ENCODE measurements around the gene RTL1.

DNA sequence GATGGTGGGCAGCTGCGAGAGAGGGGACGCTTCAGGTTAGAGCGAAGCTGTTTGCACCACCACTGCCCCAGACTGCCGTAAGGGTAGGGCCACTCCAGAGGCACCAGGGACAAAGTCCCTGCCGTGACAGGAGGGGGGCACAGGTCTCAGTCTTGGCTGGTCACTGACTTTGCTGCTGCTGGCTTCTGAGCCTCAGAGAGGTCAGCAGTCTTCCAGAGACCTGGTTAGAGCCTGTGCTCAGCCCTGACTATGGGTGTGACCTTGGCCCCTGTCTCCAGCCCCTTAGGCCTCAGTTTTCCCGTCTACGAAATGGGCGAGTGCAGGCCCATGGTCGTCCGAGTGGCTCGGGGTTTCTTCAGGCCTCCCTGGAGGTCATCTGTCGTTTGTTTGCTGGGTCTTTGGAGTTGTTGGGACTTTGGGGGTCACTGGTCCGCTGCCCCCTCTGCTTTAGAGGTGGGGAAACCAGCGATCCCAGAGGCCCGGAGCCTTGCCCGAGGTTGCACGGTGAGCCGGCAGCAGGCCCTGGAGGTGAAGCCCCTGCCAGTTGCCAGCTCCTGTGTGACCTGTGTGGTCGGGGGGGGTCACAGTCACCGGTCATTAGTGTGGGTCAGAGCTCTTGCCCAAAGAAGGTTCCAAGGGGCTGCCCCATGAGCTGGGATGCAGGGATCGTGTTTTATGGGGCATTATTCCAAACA lies 62.3 kb downstream of the RTL1 start:
- TF ChIP-seq POLR2A (IDR thresholded peaks at IDR 0.05) (no peak), EP300 (IDR thresholded peaks at IDR 0.05) (no peak), POLR2AphosphoS5 (IDR thresholded peaks at IDR 0.05) (no peak)
- TF ChIP-seq, protein P1, sequence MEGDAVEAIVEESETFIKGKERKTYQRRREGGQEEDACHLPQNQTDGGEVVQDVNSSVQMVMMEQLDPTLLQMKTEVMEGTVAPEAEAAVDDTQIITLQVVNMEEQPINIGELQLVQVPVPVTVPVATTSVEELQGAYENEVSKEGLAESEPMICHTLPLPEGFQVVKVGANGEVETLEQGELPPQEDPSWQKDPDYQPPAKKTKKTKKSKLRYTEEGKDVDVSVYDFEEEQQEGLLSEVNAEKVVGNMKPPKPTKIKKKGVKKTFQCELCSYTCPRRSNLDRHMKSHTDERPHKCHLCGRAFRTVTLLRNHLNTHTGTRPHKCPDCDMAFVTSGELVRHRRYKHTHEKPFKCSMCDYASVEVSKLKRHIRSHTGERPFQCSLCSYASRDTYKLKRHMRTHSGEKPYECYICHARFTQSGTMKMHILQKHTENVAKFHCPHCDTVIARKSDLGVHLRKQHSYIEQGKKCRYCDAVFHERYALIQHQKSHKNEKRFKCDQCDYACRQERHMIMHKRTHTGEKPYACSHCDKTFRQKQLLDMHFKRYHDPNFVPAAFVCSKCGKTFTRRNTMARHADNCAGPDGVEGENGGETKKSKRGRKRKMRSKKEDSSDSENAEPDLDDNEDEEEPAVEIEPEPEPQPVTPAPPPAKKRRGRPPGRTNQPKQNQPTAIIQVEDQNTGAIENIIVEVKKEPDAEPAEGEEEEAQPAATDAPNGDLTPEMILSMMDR (IDR thresholded peaks at IDR 0.05) = no peak

Measured in stomach (tissue), 4 donors.